GM18508 (cell line): ENCODE measurements around the gene QPRT.
"Not testable (repeated sequence)": the region's sequence is repeated elsewhere in the genome, so short reads cannot be mapped to it uniquely, and the experiment has no call there.

Source experiments
- ATAC-seq: cut with Tn5 transposase; IDR thresholded peaks from one replicate; pipeline ENCODE4 v1.9.1; 2021; ENCODE audit warnings: moderate number of reproducible peaks; ENCODE audit not compliant: insufficient read depth, unreplicated experiment

The QPRT gene

GRCh38 chr16:29678691-29679267, at the start of gene QPRT:
Gene QPRT (plus strand): TSS chr16:29679180. CDS start chr16:29679198, 18 bp downstream.
- no peak for ATAC-seq

DNA sequence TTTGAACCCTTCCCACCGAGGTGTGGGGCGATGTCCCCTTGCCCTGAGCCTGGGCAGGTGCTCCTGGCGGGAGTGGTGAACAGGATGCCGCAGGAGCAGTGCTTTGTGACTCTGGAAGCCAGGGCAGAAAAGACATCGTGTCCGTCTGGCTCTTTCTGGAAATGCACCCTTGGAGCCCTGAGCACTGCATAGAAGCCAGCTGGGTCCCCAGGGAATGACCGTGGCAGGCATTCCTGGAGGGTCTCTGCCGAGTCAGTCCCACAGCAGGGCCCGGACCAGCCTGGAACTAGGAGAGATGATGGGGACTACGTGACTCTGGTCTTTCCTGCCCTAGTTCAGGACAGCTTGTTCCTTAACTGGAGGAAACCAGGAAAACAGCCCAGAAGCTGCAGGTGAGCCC, 49.7 kb upstream of the QPRT start:
- ATAC-seq, result not testable (repeated sequence)

DNA sequence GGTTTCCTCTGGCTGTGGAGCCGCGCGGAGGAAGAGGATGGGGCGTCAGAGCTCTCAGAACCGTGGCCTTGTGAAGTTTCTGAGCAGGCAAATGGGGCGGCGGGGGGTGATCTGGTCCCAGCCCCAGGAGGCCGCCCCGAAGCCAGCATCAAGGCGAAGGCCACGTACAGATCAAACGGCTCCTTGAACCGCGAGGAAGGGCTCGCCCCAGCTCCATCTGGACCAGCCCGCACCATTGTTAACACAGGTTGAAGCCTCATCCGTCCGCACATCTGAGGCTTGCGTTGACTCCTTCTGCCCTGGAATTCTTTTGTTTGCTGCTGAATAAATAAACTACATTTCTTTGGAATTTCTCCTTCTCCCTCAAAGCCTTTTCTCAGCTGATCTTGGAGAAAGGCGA, 47.3 kb upstream of the QPRT start:
- not testable (repeated sequence) for ATAC-seq

GRCh38 chr16:29635902-29636301, 43.1 kb upstream of the QPRT start:
- ATAC-seq, result not testable (repeated sequence)

- ATAC-seq, result not testable (repeated sequence)
These were observed 42.6 kb upstream of the QPRT start for GRCh38 chr16:29636368-29636767.

GRCh38 chr16:29638751-29639150, 40.2 kb upstream of the QPRT start:
- not testable (repeated sequence) for ATAC-seq

DNA sequence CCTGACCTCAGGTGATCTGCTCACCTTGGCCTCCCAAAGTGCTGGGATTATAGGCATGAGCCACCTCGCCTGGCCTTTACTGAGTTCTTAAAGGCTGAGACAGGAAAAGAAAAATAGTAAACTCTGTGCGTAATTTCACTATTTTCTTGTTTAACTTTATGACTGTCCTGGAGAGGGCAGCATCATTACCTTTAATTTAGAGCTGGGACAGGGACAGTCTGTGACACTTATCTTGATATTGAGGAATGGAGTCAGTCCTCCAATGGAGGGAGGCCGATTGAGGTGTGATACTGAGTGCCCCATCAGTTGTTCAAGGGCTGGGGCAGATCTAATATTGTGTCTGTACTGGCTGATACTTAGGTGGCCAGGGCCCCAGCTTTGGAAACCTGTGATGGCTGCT, 37.4 kb upstream of the QPRT start:
- no peak for ATAC-seq

- ATAC-seq, result no peak
These were observed 35.4 kb upstream of the QPRT start for GRCh38 chr16:29643596-29643995.

DNA sequence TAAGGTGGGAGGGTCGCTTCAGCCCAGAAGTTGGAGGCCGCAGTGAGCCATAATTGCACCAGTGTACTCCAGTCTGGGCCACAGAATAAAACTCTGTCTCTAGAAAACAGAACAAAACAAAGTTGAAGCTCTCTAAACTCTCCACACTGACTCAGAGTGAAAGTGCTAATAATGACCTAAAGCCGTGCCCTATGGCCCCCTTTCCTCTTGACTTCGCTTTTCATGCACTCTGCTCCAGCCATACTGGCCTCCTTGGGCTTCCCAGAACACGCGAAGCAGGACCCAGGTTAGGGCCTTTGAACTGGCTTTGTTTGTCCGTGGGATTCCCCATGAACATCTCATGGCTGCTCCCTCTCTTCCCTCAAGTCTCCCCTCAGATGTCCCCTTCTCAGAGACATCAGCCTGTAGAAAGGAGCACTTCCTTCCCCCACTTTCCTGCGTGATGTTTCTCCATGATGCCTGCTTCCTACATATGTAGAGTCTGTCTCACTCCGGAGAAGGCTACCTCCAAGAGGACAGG, 34.6 kb upstream of the QPRT start:
- no peak for ATAC-seq

DNA sequence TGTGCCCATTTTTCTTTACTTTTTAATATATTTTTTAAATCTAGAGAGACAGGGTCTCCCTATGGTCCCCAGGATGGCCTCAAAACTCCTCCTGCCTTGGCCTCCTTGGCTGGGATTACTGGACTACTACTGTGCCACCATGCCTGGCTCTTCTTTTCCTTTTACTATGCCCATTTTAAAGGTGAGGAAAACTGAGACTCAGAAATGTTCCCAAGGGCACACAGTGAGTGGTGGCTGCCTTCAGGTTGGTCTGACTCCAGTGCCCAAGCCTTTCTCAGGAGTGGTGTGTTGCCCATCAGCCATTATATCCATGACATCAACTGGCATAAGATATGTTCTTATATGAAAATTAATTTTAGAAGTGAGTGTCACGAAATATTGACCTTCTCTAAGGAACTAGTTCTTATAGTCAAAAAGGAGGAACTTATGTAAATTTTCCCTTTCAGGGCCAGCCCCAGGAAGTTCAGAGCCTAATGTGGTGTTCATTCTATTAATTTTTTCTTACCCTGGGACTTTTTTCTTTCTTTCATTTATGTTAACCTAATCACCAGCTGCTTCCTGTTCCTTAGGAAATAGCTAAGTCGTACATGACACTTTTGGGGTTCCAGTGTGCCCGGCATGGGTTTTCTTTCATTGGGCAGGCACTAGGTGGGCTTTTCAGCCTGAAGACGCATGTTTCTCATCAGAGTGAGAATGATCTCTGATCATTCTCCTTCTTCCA, 33.8 kb upstream of the QPRT start:
- ATAC-seq, result no peak

DNA sequence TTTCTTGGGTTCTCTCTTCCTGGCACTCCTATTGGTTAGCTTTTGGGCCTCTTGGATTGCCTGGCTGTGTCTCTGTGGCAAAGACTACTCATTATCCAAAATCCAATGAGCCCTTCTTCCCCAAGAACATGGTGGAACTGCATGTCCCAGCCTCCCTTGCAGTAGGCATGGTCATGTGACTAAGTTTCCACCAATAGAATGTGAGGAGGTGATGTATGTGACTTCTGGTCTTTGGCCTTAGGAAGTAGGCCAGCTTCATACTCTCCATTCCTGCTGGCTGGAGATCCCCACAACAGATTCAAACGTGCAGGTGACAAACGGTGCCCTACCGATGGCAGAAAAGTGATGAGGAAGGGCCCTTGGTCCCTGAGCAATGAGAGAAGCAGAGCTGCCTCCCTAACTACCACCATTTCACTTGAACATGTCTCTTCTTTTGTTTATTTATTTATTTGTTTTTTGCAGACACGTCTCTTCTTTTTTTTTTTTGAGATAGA, 33.2 kb upstream of the QPRT start:
- ATAC-seq, result no peak

- no peak for ATAC-seq
These were observed 32.0 kb upstream of the QPRT start for GRCh38 chr16:29646947-29647346.

DNA sequence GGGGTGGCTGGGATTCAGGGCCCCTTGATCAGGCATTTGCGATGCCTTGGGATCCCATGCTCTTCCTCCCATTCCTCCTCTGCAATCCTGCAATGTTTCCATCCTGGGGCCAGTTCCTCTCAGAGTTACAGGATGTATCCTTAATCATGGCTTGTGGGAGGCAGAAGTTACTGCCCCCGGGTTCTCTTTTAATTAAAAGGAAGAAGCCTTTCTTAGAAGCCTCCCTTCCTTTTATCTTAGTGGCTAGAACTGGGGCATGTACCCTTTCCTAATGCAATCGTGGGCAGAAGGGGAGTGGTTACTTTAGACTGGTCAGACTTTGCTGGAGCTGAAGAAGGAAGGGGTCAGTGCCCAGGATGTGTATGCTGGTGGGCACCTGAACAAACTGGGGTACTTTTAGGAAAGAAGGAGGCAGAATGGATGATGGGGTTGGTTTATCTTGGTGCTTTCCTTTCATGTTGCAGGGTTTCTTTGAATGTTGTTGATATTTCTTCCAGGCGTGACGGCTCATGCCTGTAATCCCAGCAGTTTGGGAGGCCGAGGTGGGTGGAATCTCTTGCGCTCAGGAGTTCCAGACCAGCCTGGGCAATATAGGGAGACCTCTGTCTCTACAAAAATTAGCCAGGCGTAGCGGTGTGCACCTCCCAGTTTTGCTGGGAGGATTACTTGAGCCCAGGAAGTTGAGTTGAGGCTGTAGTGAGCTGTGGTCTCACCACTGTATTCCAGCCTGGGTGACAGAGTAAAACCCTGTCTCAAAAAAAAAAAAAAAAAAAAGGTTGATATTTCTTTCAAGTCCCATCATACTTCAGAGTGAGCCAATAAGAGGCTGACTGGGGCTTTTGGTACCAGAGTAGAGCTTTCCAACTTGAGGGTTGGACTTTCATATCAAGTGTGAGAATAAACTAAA, 29.1 kb upstream of the QPRT start:
- ATAC-seq, result no peak

DNA sequence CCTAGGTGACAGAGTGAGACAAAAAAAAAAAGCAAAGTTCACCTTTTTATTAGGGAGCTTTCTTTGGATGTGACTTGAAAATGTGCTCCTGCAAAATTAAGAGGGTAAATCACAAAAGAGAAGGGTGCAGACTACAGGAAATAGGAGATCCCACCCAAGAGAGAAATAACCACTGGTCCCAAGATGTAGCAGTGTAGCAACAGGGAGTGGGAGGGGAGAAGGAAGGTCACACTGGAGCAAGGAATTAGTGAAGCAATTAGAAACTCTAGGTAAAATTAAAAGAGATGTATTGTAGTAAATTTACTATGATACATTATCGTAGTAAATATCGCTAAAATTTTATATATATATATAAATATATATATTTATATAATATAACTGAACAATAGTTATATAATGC, 28.2 kb upstream of the QPRT start:
- ATAC-seq, result no peak

GRCh38 chr16:29651774-29652349, 27.1 kb upstream of the QPRT start:
- ATAC-seq, result no peak

DNA sequence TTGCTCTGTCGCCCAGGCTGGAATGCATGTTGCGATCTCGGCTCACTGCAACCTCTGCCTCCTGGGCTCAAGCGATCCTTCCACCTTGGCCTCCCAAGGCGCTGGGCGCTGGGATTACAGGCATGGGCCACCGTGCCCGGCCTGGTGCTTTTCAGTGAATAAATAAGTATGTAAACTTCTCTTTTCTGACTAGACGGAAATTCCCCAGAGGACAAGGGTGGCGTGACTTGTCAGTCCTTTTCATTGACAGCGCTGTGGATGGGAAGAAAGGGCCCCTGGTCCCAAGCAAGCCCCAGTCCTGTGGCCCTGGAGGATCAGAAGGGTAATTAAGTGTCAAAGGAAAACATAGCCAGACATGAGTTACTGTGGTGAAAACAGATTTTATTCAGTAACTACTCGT, 25.5 kb upstream of the QPRT start:
- no peak for ATAC-seq

- not testable (repeated sequence) for ATAC-seq
These were observed 25.1 kb upstream of the QPRT start for GRCh38 chr16:29653890-29654289.

- ATAC-seq, result no peak
These were observed 22.1 kb upstream of the QPRT start for GRCh38 chr16:29656688-29657523.

DNA sequence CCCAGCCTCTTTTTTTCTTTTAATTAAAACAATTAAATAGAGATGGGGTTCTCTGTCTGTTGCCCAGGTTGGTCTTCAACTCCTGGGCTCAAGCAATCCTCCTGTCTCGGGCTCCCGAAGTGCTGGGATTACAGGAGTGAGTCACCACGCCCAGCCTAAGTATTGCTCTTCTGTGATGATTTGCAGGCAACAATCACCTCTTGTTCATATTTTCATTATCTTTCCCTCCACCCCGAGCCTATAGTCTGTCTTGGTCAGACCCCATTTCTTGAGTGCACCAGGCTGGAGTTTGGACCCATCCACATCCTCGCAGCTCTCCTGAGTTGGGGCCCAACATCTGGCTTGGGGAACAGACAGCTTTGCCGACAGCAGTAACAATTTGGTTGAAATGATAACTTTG, 20.3 kb upstream of the QPRT start:
- ATAC-seq, result no peak
